Upper lobe of left lung (tissue), 6 donors: ENCODE measurements around the gene MKLN1. TPM values are rescaled to one million over a fixed set of nuclear protein-coding genes. Genes with fewer than 3 reads are reported as not detected.

Experiments
- ATAC-seq, 2 donors: fragments of 200-7000 bp; cut with Tn5 transposase; one replicate each; pipeline ENCODE4 v1.9.1; 2022; ENCODE audit warnings: mild to moderate bottlenecking in 2 of 2, moderate library complexity in 2 of 2; ENCODE audit not compliant: low FRiP score in 2 of 2
- DNase-seq, 2 donors: peaks; one replicate each; pipeline ENCODE4 v3.0.0-alpha.2; 2019 to 2020
- H3K27ac ChIP-seq, 4 donors: fragments of 200-600 bp; sonication (generic); one replicate each; pipeline ENCODE4 v1.5.1; 2016 to 2019
- H3K27me3 ChIP-seq, 4 donors: fragments of 200-600 bp; sonication (generic); one replicate each; pipeline ENCODE4 v1.5.1; 2017 to 2019
- H3K36me3 ChIP-seq, 4 donors: fragments of 200-600 bp; sonication (generic); one replicate each; pipeline ENCODE4 v1.5.1; 2016 to 2019
- H3K4me1 ChIP-seq, 4 donors: fragments of 200-600 bp; sonication (generic); one replicate each; pipeline ENCODE4 v1.5.1; 2018 to 2019
- H3K4me3 ChIP-seq, 4 donors: fragments of 200-600 bp; sonication (generic); one replicate each; pipeline ENCODE4 v1.5.1; 2017 to 2019; ENCODE audit warnings: mild to moderate bottlenecking in 2 of 4, moderate library complexity in 1 of 4
- H3K9me3 ChIP-seq, 4 donors: fragments of 200-600 bp; sonication (generic); one replicate each; pipeline ENCODE4 v1.5.1; 2018 to 2019
- EP300 ChIP-seq, 4 donors: sonication (generic); formaldehyde crosslinking; IDR thresholded peaks; one replicate each; pipeline ENCODE4 v1.5.1; 2017; ENCODE audit warnings: antibody characterized with exemption in 4 of 4, control low read depth in 2 of 4
- POLR2A ChIP-seq, 4 donors: fragments of 450-650 bp; IDR thresholded peaks; one replicate each; pipeline ENCODE4 v1.5.1; 2016 to 2017; ENCODE audit warnings: antibody characterized with exemption in 4 of 4, mild to moderate bottlenecking in 2 of 4
- POLR2AphosphoS5 ChIP-seq, 2 donors: sonication (generic); formaldehyde crosslinking; IDR thresholded peaks; one replicate each; pipeline ENCODE4 v1.5.1; 2017; ENCODE audit warnings: antibody characterized with exemption in 2 of 2
- WGBS, 2 donors: methylation state at CpG; one replicate each; pipeline ENCODE4 v1.1.5; 2017 to 2018; 5-methylcytosine and 5-hydroxymethylcytosine counted together
- total RNA-seq, 6 donors: library from RNA; depleted of rRNA in 4 of 6; stranded (reverse); fragments of >200 nt in 4 of 6; gene quantifications; one replicate each; pipeline versions ENCODE4 v1.1.0 to v1.2.1, GENCODE V29; 2016 to 2021
- TF ChIP-seq, protein P1 (sequence below), 6 experiments: fragments of 450-650 bp in 4 of 6; fragments of 200-600 bp in 2 of 6; sonication (generic) in 2 of 6; IDR thresholded peaks; one replicate each; pipeline ENCODE4 v1.5.1; 2016 to 2019; ENCODE audit warnings: antibody characterized with exemption in 6 of 6
- donor health status: DM: no; HTN: no; CAD: no; lungs with moderate emphysema.
- donor health status: DM: no; HTN: yes; CAD: no; lungs with severe emphysema.

Gene MKLN1
- total RNA-seq, 6 donors from 2014 or later = 36.7 to 105 (median 44.5) TPM

DNA sequence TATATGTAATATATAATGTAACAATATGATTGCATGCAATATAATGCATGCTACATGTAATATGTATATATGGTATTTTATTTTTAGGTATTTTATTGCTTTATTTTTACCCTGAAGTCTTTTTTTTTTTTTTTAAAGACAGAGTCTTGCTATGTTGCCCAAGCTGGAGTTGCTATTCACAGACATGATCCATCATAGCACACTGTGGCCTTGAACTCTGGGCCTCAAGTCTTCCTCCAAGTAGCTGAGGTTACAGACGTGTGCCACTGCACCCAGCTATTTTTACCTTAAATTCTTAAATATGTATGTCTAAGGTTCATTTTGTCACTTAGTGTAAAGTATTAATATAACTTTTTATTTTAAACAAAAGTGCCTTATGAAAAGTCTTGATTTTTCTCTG is 47.1 kb downstream of the MKLN1 start:
- no peak for DNase-seq
- no peaks in the 10 kb centered on the region for H3K9me3 ChIP-seq

GRCh38 chr7:131381069-131381838 is 53.6 kb downstream of the MKLN1 start:
- 95% methylated on average over 1 of the region's 1 CpG for WGBS, 2 donors
- Histone ChIP-seq H3K9me3 (no peaks in the 10 kb centered on the region), H3K27me3 (no peaks in the 10 kb centered on the region), H3K4me3 (no peak overlapping the region), H3K4me1 (peaks cover 0 to 8% (median 0%) of the 10 kb centered on the region in 4 donors), H3K36me3 (no peaks in the 10 kb centered on the region), H3K27ac (no peak overlapping the region)
- no peak for DNase-seq
- no peak for ATAC-seq
- TF ChIP-seq, protein P1, sequence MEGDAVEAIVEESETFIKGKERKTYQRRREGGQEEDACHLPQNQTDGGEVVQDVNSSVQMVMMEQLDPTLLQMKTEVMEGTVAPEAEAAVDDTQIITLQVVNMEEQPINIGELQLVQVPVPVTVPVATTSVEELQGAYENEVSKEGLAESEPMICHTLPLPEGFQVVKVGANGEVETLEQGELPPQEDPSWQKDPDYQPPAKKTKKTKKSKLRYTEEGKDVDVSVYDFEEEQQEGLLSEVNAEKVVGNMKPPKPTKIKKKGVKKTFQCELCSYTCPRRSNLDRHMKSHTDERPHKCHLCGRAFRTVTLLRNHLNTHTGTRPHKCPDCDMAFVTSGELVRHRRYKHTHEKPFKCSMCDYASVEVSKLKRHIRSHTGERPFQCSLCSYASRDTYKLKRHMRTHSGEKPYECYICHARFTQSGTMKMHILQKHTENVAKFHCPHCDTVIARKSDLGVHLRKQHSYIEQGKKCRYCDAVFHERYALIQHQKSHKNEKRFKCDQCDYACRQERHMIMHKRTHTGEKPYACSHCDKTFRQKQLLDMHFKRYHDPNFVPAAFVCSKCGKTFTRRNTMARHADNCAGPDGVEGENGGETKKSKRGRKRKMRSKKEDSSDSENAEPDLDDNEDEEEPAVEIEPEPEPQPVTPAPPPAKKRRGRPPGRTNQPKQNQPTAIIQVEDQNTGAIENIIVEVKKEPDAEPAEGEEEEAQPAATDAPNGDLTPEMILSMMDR (IDR thresholded peaks at IDR 0.05) = no peak
- no peak for TF ChIP-seq POLR2AphosphoS5 (IDR thresholded peaks at IDR 0.05)
- TF ChIP-seq POLR2A (IDR thresholded peaks at IDR 0.05) = no peak
- TF ChIP-seq EP300 (IDR thresholded peaks at IDR 0.05) = no peak

More for the DNA sequence above, 47.1 kb downstream of the MKLN1 start:
- Histone ChIP-seq H3K4me1 (peaks cover 15 to 26% (median 20%) of the 10 kb centered on the region in 4 donors), H3K36me3 (no peaks in the 10 kb centered on the region), H3K27me3 (no peaks in the 10 kb centered on the region), H3K27ac (no peak overlapping the region), H3K4me3 (no peak overlapping the region)
- ATAC-seq = no peak
- TF ChIP-seq EP300 (IDR thresholded peaks at IDR 0.05) (no peak), POLR2A (IDR thresholded peaks at IDR 0.05) (no peak)
- 67 to 75% methylated on average over 1 of the region's 1 CpG for WGBS, 2 donors

- H3K4me1 ChIP-seq = peaks cover 0 to 8% (median 0%) of the 10 kb centered on the region in 4 donors
- WGBS, 2 donors = 94 to 97% methylated on average over 2 of the region's 2 CpGs
- H3K36me3 ChIP-seq = no peaks in the 10 kb centered on the region
- no peak for DNase-seq
- H3K9me3 ChIP-seq = no peaks in the 10 kb centered on the region
- no peak overlapping the region for H3K27ac ChIP-seq
- ATAC-seq = peak in 1 of 2 donors; percentile 41
- no peaks in the 10 kb centered on the region for H3K27me3 ChIP-seq
- no peak overlapping the region for H3K4me3 ChIP-seq
- TF ChIP-seq POLR2A (IDR thresholded peaks at IDR 0.05) = no peak
- TF ChIP-seq EP300 (IDR thresholded peaks at IDR 0.05) = no peak
- TF ChIP-seq, protein P1 (IDR thresholded peaks at IDR 0.05) = no peak
- no peak for TF ChIP-seq POLR2AphosphoS5 (IDR thresholded peaks at IDR 0.05)
Measured at GRCh38 chr7:131383417-131384285, 56.0 kb downstream of the MKLN1 start.

DNA sequence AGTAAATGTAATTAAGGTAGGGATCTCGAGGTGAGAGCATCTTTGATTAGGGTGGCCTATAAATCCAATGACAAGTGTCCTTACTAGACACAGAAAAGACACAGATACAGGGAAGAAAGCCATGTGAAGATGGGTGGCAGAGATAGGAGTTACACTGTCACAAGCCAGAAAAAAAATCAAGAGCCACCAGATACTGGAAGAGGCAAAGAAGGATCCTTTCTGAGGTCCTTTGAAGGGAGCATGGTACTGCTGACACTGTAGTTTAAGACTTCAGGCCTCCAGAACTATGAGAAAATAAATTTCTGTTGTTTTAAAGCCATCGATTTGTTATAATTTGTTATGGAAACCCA is 56.6 kb downstream of the MKLN1 start:
- TF ChIP-seq, protein P1 (IDR thresholded peaks at IDR 0.05) = no peak
- TF ChIP-seq POLR2A (IDR thresholded peaks at IDR 0.05) (no peak), EP300 (IDR thresholded peaks at IDR 0.05) (no peak), POLR2AphosphoS5 (IDR thresholded peaks at IDR 0.05) (no peak)
- Histone ChIP-seq H3K27ac (no peak overlapping the region), H3K27me3 (no peaks in the 10 kb centered on the region), H3K36me3 (peaks cover 0 to 4% (median 0%) of the 10 kb centered on the region in 4 donors), H3K4me3 (no peak overlapping the region), H3K9me3 (no peaks in the 10 kb centered on the region), H3K4me1 (peaks cover 0 to 8% (median 0%) of the 10 kb centered on the region in 4 donors)
- ATAC-seq = no peak
- DNase-seq = no peak
- WGBS, 2 donors = 92 to 97% methylated on average over 2 of the region's 2 CpGs

- Histone ChIP-seq H3K4me1 (peaks cover 0 to 8% (median 0%) of the 10 kb centered on the region in 4 donors), H3K9me3 (no peaks in the 10 kb centered on the region), H3K27me3 (no peaks in the 10 kb centered on the region), H3K36me3 (peaks cover 0 to 10% (median 0%) of the 10 kb centered on the region in 4 donors), H3K27ac (no peak overlapping the region), H3K4me3 (no peak overlapping the region)
- no peak for ATAC-seq
- no peak for DNase-seq
- TF ChIP-seq EP300 (IDR thresholded peaks at IDR 0.05) = no peak
- TF ChIP-seq, protein P1 (IDR thresholded peaks at IDR 0.05) = no peak
- WGBS, 2 donors = 85% methylated on average over 8 of the region's 8 CpGs
Measured at GRCh38 chr7:131385039-131385605, 57.4 kb downstream of the MKLN1 start.
